Suprapubic skin (tissue), 3 donors: ENCODE measurements around the gene SVEP1.

Experiments used
- POLR2A ChIP-seq, 2 donors: fragments of 450-650 bp; IDR thresholded peaks; one replicate each; pipeline ENCODE4 v1.6.1; 2017; ENCODE audit warnings: antibody characterized with exemption in 2 of 2, mild to moderate bottlenecking in 2 of 2, moderate library complexity in 2 of 2
- TF ChIP-seq, protein P1 (sequence below), 2 donors: fragments of 200-600 bp in 1 of 2; fragments of 450-650 bp in 1 of 2; sonication (generic) in 1 of 2; IDR thresholded peaks; one replicate each; pipeline ENCODE4 v1.5.1; 2016 to 2019; ENCODE audit warnings: antibody characterized with exemption in 2 of 2, mild to moderate bottlenecking in 1 of 2, moderate library complexity in 1 of 2

DNA sequence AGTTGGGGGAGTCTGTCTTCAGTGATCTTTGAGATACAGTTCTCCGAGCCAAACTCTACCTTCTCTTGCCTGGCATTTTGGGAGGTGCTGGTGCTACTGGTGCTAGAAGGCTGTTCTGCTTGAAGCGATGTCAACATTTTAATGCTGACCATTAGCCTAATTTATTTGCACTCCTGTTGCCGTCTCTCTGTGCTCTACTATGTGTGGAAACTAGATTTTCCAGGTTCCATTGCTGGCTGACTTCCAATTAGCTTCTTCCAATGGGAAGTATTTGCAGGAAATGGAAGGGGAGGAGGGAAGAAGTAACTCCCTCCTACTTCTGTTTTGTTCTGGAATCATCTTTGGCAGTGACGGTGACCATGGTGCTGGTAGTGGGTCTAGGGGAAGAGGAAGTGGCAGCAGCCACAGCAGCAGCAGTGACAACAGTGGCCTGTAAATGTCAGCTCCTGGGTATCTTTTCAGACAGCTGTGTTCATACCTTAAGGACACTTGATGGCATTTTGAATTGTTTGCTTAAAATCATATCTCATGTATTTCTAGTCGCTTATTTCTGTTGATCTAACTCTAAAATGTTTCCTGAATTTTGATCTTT is 249.8 kb downstream of the SVEP1 start:
- no peak for TF ChIP-seq POLR2A (IDR thresholded peaks at IDR 0.05)
- TF ChIP-seq, protein P1, sequence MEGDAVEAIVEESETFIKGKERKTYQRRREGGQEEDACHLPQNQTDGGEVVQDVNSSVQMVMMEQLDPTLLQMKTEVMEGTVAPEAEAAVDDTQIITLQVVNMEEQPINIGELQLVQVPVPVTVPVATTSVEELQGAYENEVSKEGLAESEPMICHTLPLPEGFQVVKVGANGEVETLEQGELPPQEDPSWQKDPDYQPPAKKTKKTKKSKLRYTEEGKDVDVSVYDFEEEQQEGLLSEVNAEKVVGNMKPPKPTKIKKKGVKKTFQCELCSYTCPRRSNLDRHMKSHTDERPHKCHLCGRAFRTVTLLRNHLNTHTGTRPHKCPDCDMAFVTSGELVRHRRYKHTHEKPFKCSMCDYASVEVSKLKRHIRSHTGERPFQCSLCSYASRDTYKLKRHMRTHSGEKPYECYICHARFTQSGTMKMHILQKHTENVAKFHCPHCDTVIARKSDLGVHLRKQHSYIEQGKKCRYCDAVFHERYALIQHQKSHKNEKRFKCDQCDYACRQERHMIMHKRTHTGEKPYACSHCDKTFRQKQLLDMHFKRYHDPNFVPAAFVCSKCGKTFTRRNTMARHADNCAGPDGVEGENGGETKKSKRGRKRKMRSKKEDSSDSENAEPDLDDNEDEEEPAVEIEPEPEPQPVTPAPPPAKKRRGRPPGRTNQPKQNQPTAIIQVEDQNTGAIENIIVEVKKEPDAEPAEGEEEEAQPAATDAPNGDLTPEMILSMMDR (IDR thresholded peaks at IDR 0.05): no peak
